ENCODE data around the gene CFAP141.
"Not testable (repeated sequence)": the region's sequence is repeated elsewhere in the genome, so short reads cannot be mapped to it uniquely, and the experiment has no call there.

CFAP141 gene

DNA sequence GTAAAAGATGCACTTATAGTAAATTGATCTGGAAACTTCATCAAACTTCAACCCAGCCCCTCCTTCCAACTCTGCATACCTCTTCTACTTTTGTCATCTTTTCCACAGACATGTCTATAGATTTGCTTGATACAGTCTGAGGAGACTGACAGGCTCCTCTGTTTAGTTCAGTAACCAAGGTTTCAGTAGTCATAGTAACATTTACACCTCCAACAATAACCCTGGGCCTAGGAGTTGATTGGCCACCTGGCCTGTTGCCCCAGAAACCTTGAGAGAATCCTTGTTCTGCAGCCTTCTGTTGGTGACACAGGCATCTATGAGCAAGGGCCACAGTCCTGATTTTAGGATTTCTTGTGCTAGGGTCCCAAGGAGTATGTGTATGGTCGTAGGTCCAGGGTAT, at the start of gene CFAP141:
CFAP141 (minus strand) TSS at position 138 of the 400 bp plus-strand sequence; CDS start at position 112, 26 bp downstream.
- peaks cover 35% of the 10 kb centered on the region for H3K36me3 Mint-ChIP-seq (ENCODE audit: low read depth)
- no peak within 1 kb of the TSS for H3K4me3 Mint-ChIP-seq
- H3K4me1 Mint-ChIP-seq (ENCODE audit: low read depth): peaks cover 11% of the 10 kb centered on the region
- DNase-seq (ENCODE audit: low spot score): peak; percentile 15
- peak within 1 kb of the TSS; percentile 23 for H3K27ac Mint-ChIP-seq
- no peaks in the 10 kb centered on the region for H3K27me3 Mint-ChIP-seq (ENCODE audit: low read depth)
- H3K9me3 Mint-ChIP-seq: no peaks in the 10 kb centered on the region

DNA sequence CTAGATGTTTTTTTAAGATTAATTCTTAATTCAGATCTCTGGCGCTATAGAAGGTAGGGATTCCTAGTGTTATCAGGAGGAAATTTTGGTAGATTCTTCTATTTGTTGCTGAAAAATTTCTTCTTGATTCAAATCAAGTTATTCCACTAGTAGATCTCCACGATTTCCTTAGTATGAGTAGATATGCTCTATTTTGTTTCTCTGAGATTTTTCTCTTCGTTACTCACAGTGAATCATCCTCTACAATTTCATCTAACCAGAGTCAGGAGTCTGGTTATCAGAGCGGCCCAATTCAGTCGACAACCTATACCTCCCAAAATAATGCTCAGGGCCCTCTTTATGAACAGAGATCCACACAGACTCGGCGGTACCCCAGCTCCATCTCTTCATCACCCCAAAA, 47.5 kb upstream of the CFAP141 start:
- H3K36me3 Mint-ChIP-seq (ENCODE audit: low read depth): peaks cover 69% of the 10 kb centered on the region
- H3K27ac Mint-ChIP-seq: no peak overlapping the region
- no peak overlapping the region for H3K4me3 Mint-ChIP-seq
- H3K27me3 Mint-ChIP-seq (ENCODE audit: low read depth): no peaks in the 10 kb centered on the region
- H3K4me1 Mint-ChIP-seq (ENCODE audit: low read depth): no peaks in the 10 kb centered on the region
- H3K9me3 Mint-ChIP-seq: no peaks in the 10 kb centered on the region
- no peak for DNase-seq (ENCODE audit: low spot score)

DNA sequence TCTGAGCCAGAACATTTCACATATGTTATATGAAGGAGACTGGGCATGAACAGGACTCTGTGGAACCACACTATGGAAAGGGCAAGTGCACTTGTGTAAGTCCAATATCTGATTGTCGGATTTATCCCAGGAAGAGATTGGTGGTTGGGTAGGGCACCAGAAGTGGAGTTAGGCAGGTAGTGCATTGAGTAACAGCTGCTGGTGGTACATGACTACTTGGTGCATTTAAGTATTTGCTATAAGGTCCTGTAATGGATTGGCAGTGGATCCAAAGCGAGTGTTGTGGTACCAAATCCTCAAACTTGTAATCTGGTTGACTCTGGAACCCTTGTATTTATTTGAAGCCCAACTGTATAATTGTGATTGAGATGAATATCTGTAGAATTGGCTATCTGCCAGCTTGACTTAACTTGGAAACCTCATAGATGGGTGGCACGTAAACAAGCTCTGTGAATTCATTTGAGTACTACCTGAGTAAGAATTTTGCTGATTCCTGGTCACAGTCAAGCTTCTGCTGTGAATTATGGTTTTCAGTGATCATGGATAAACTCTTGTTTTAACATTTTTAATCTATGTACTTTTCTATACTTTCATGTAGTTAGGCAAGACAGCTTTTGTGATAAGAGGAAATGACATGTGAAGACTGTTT, 35.7 kb upstream of the CFAP141 start:
- DNase-seq (ENCODE audit: low spot score): no peak
- H3K4me3 Mint-ChIP-seq: no peak overlapping the region
- peaks cover 73% of the 10 kb centered on the region for H3K36me3 Mint-ChIP-seq (ENCODE audit: low read depth)
- no peaks in the 10 kb centered on the region for H3K27me3 Mint-ChIP-seq (ENCODE audit: low read depth)
- peaks cover 8% of the 10 kb centered on the region for H3K4me1 Mint-ChIP-seq (ENCODE audit: low read depth)
- peak overlapping the region; percentile 38 for H3K27ac Mint-ChIP-seq
- H3K9me3 Mint-ChIP-seq: no peaks in the 10 kb centered on the region

DNA sequence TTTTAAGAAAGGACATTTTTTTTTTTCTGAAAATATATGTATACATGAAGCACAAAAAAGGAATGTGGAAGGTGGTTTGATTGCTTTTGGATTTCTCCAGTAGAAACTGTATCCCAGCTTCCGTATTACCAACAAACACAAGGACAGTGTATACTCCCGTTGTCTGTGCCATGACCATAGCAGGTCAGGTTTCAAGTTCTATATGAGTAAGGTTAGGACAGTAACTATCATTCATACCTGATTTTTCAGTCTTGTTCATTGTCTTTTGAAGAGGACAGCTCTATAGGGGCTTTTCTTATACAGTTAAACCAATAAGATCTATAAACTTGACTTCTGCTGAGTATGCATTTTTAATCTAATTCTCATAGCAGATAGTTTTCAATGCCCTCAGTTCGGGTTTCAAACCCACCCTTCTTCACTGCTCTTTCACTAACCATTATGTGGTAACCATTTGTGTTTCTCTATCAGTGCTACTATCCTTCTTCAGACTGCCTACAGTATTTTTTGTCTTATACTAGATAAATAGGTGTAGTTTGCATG, 34.2 kb upstream of the CFAP141 start:
- H3K4me3 Mint-ChIP-seq: no peak overlapping the region

DNA sequence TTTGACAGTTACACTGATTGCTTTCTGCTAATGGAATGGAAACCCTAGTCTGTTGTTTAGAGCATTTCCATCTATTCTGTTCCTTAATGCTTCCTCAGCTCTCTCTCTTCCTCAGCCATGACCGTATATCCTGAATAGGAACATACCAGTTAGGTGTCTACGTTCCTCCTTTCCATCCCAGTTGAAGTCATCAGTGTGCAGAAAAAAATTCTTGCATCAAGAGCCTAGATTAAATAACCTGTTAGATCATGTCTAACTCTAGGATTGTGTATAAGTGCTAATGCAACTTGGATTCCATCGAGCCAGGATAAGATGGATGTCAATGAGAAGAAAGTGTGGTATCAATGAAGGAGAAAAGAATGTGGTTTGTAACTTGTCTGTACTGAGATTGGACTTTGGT, 33.4 kb upstream of the CFAP141 start:
- peaks cover 10% of the 10 kb centered on the region for H3K4me1 Mint-ChIP-seq (ENCODE audit: low read depth)
- H3K36me3 Mint-ChIP-seq (ENCODE audit: low read depth): peaks cover 81% of the 10 kb centered on the region
- H3K27ac Mint-ChIP-seq: peak overlapping the region; percentile 5
- DNase-seq (ENCODE audit: low spot score): no peak
- H3K27me3 Mint-ChIP-seq (ENCODE audit: low read depth): no peaks in the 10 kb centered on the region
- no peaks in the 10 kb centered on the region for H3K9me3 Mint-ChIP-seq
- H3K4me3 Mint-ChIP-seq: no peak overlapping the region

More for the DNA sequence above, 34.2 kb upstream of the CFAP141 start:
- no peak overlapping the region for H3K27ac Mint-ChIP-seq
- peaks cover 10% of the 10 kb centered on the region for H3K4me1 Mint-ChIP-seq (ENCODE audit: low read depth)
- no peaks in the 10 kb centered on the region for H3K27me3 Mint-ChIP-seq (ENCODE audit: low read depth)
- DNase-seq (ENCODE audit: low spot score): no peak
- no peaks in the 10 kb centered on the region for H3K9me3 Mint-ChIP-seq
- peaks cover 76% of the 10 kb centered on the region for H3K36me3 Mint-ChIP-seq (ENCODE audit: low read depth)

DNA sequence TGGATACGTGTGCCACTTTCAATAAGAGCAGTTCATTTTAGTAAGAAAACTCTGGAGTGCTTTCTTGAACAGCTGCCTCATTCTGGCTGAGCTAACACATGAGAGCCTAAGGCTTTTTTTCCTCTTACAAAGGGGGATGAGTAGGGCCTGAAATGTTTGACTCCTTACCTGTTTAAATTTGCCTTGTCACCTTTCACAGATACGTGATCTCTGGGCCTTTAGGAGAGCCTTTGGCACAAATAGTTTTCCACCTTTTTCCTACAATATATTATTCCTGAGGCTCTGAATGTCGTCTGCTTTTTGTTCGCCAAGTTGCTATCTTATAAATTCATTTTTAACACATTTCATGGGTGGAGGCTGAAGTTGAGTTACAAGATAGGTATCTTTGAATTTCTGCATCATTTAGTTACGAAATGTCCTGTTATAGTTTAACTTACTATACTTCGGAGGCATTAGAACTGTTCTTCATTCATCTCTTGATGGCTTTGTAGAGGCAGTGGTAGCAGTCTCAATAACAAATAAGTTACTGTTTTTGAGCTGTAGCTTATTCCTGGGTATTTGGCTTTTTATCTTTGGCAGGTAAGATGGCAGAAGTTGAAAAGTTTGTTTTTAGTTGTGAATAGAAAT, 31.9 kb upstream of the CFAP141 start:
- H3K27ac Mint-ChIP-seq: no peak overlapping the region
- no peaks in the 10 kb centered on the region for H3K9me3 Mint-ChIP-seq
- no peak for DNase-seq (ENCODE audit: low spot score)
- no peaks in the 10 kb centered on the region for H3K27me3 Mint-ChIP-seq (ENCODE audit: low read depth)
- no peak overlapping the region for H3K4me3 Mint-ChIP-seq
- peaks cover 10% of the 10 kb centered on the region for H3K4me1 Mint-ChIP-seq (ENCODE audit: low read depth)
- H3K36me3 Mint-ChIP-seq (ENCODE audit: low read depth): peaks cover 78% of the 10 kb centered on the region

DNA sequence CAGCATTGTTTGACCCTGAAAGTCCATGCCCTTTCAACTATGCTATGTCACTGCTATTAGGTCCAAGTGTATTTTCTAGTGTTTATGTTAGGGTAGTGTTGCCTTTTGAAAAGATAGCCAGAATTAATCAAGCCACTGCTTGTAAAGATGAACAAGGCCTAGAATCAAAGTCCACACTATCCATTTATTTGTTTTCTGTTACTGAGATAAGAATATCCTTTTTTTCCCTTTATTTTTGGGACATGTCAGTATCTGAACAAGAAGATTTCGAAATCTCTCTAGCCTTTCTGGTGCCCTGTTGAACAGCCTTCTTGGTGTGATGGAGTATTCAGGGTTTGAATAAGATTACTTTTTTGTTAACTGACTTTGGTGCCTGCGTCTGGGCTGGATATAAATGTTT, 31.3 kb upstream of the CFAP141 start:
- H3K4me1 Mint-ChIP-seq (ENCODE audit: low read depth): peaks cover 10% of the 10 kb centered on the region
- peaks cover 72% of the 10 kb centered on the region for H3K36me3 Mint-ChIP-seq (ENCODE audit: low read depth)
- no peaks in the 10 kb centered on the region for H3K9me3 Mint-ChIP-seq
- DNase-seq (ENCODE audit: low spot score): no peak
- no peaks in the 10 kb centered on the region for H3K27me3 Mint-ChIP-seq (ENCODE audit: low read depth)
- H3K27ac Mint-ChIP-seq: no peak overlapping the region
- H3K4me3 Mint-ChIP-seq: no peak overlapping the region

DNA sequence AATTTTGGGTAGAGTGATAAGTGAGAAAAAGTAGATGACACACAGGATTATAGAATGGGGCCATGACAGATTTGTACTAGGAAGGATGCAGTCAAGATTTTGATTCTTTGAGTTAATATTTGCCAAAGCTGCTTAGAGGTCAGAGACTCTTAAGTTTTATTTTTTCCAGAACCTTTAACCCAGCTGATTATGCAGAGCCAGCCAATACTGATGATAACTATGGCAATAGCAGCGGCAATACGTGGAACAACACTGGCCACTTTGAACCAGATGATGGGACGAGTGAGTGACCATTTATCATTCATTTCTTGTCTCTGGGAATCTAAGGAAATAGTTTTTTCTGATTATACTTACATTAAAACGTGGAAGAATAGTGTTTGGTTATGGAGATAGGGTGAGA, 30.7 kb upstream of the CFAP141 start:
- Mint-ChIP-seq H3K27ac (no peak overlapping the region), H3K36me3 (ENCODE audit: low read depth) (peaks cover 68% of the 10 kb centered on the region), H3K9me3 (no peaks in the 10 kb centered on the region), H3K4me3 (no peak overlapping the region), H3K27me3 (ENCODE audit: low read depth) (no peaks in the 10 kb centered on the region), H3K4me1 (ENCODE audit: low read depth) (peaks cover 10% of the 10 kb centered on the region)
- no peak for DNase-seq (ENCODE audit: low spot score)

DNA sequence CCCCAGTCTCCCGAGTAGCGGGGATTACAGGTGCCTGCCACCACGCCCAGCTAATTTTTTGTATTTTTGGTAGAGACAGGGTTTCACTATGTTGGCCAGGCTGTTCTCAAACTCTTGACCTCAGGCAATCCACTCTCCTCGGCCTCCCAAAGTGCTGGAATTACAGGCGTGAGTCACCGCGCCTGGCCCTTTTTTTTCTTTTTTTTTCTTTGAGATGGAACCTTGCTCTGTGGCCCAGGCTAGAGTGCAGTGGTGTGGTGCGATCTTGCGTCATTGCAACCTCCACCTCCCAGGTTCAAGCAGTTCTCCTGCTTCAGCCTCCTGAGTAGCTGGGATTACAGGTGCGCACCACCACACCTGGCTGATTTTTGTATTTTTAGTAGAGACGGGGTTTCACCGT, 27.0 kb upstream of the CFAP141 start:
- H3K27me3 Mint-ChIP-seq (ENCODE audit: low read depth); DNase-seq (ENCODE audit: low spot score); H3K4me1 Mint-ChIP-seq (ENCODE audit: low read depth); H3K27ac Mint-ChIP-seq; H3K4me3 Mint-ChIP-seq; H3K9me3 Mint-ChIP-seq: not testable (repeated sequence)
- peaks cover 67% of the 10 kb centered on the region for H3K36me3 Mint-ChIP-seq (ENCODE audit: low read depth)

DNA sequence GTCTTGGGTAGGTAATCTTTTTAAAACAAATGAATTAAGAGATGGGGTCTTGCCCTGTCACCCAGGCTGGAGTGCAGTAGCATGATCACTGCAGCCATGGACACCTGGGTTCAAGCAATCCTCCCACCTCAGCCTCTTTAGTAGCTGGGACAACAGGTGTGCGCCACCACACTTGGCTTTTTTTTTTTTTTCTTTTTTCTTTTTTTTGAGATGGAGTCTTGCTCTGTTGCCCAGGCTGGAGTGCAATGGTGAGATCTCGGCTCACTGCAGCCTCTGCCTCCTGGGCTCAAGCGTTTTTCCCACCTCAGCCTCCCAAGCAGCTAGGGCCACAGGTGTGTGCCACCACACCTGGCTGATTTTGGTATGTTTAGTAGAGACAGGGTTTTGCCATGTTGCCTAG, 25.0 kb upstream of the CFAP141 start:
- peaks cover 67% of the 10 kb centered on the region for H3K36me3 Mint-ChIP-seq (ENCODE audit: low read depth)
- H3K27ac Mint-ChIP-seq; DNase-seq (ENCODE audit: low spot score); H3K4me3 Mint-ChIP-seq; H3K9me3 Mint-ChIP-seq; H3K4me1 Mint-ChIP-seq (ENCODE audit: low read depth); H3K27me3 Mint-ChIP-seq (ENCODE audit: low read depth): not testable (repeated sequence)

DNA sequence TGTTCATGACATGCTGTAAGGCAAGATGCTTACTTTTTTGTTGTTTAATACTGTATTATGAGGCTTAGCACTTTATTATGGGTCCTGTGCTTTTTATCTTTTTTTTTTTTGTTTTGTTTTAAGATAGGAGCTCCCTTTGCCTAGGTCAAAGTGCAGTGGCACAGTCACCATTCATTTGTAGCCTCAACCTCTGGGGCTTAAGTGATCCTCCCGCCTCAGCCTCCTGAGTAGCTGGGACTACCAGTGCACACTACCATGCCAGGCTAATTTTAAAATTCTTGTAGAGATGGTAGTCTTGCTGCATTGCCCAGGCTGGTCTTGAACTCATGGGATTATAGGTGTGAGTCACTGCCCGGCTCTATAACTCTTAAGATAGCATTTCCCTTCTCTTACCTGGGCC, 19.2 kb upstream of the CFAP141 start:
- Mint-ChIP-seq H3K9me3 (peaks cover 8% of the 10 kb centered on the region), H3K4me1 (ENCODE audit: low read depth) (peaks cover 39% of the 10 kb centered on the region), H3K36me3 (ENCODE audit: low read depth) (peaks cover 64% of the 10 kb centered on the region)

DNA sequence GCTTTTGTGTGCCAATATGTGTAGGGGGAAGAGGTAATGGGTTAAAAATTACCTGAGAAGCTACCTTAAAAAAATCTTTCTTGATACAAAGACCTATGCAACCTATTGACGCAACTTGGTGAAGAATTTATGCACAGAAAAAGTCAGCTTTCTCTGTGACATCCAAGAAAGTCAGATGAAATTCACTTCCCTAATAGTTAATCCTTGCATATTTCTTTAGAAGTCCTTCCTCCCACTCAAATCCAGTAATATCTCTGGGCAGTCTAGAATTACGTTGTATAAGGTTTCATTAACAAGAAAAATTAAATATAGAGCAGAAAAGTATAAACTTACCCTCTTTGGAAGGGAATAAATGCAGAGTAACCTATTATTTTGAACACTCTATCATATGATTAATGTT, 17.5 kb upstream of the CFAP141 start:
- Mint-ChIP-seq H3K4me1 (ENCODE audit: low read depth) (peaks cover 48% of the 10 kb centered on the region), H3K27ac (peak overlapping the region; percentile 46), H3K27me3 (ENCODE audit: low read depth) (no peaks in the 10 kb centered on the region), H3K4me3 (peak overlapping the region; percentile 90), H3K9me3 (peaks cover 8% of the 10 kb centered on the region), H3K36me3 (ENCODE audit: low read depth) (peaks cover 68% of the 10 kb centered on the region)
- DNase-seq (ENCODE audit: low spot score): no peak

More for the DNA sequence above, 19.2 kb upstream of the CFAP141 start:
- Mint-ChIP-seq H3K4me3 (no peak overlapping the region), H3K27me3 (ENCODE audit: low read depth) (no peaks in the 10 kb centered on the region), H3K27ac (no peak overlapping the region)
- DNase-seq (ENCODE audit: low spot score): no peak

DNA sequence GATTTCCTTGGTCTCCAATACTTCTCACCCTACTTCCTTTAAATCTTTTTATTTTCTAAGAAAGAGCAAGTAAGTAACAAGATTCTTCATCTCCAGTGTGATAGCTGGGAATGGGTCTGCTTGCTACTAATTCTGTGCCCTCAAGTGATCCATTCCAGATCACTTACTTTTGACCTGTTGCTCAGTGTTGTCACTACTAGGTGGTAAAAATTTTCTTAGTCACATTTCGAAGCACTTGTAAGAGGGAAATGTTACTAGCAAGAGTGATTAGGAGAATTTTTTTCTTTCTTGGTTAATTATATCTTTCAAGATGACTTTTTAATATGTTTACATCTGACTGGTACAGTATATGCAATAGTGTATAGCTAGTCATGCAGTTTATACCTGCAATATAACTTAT, 16.8 kb upstream of the CFAP141 start:
- H3K36me3 Mint-ChIP-seq (ENCODE audit: low read depth): peaks cover 67% of the 10 kb centered on the region

DNA sequence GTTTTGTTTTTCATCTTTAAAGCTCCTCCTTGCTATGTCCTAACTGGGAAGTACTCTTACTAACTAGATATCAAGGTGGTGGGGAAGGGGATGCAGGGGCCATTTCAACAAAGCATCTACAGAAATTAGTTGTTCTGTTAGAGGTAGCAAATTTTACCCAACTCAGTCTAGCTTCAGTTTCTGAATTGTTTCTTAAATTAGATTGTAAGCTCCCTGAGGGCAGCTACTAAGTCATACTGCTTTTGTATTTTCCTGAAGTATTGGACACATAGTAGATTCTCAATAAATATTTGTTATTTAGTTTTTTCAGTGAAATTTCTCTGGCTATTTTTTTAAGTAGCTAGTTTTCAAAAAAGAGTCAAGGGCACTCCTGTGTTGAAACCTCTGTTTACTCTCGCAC, 16.4 kb upstream of the CFAP141 start:
- DNase-seq (ENCODE audit: low spot score): no peak
- Mint-ChIP-seq H3K27ac (peak overlapping the region; percentile 91), H3K27me3 (ENCODE audit: low read depth) (no peaks in the 10 kb centered on the region), H3K36me3 (ENCODE audit: low read depth) (peaks cover 68% of the 10 kb centered on the region), H3K4me3 (peak overlapping the region; percentile 90), H3K9me3 (peaks cover 8% of the 10 kb centered on the region), H3K4me1 (ENCODE audit: low read depth) (peaks cover 58% of the 10 kb centered on the region)

More for the DNA sequence above, 16.8 kb upstream of the CFAP141 start:
- no peaks in the 10 kb centered on the region for H3K27me3 Mint-ChIP-seq (ENCODE audit: low read depth)
- H3K4me3 Mint-ChIP-seq: peak overlapping the region; percentile 90
- H3K4me1 Mint-ChIP-seq (ENCODE audit: low read depth): peaks cover 55% of the 10 kb centered on the region
- H3K9me3 Mint-ChIP-seq: peaks cover 8% of the 10 kb centered on the region
- no peak for DNase-seq (ENCODE audit: low spot score)
- peak overlapping the region; percentile 91 for H3K27ac Mint-ChIP-seq

Data from T-helper 2 cell treated with Interferon-gamma antibody and Interleukin-4, amounts not matched to agents 5 μg/mL and 100 μg/mL, for 36 hours (primary cell).